Ovary (tissue), 9 donors: Measurements from ENCODE around the gene TLNRD1. TPM values are rescaled to one million over a fixed set of nuclear protein-coding genes. Genes with fewer than 3 reads are reported as not detected.

Source experiments
- DNase-seq, 5 donors: peaks; one replicate each; pipeline ENCODE4 v3.0.0-alpha.2; 2019 to 2020
- H3K27ac ChIP-seq, 2 donors: fragments of 200-600 bp; one replicate each; pipeline versions ENCODE4 v1.5.1 to v1.8.0; 2019 to 2022
- H3K27me3 ChIP-seq: fragments of 200-600 bp; one replicate; pipeline ENCODE4 v1.8.0; 2022
- H3K36me3 ChIP-seq: fragments of 200-600 bp; sonication (generic); one replicate; pipeline ENCODE4 v1.5.1; 2019
- H3K4me1 ChIP-seq: one replicate; pipeline ENCODE4 v1.8.1; 2013; ENCODE audit warnings: mild to moderate bottlenecking, moderate library complexity; ENCODE audit not compliant: insufficient read depth
- H3K4me3 ChIP-seq: fragments of 200-600 bp; sonication (generic); one replicate; pipeline ENCODE4 v1.5.1; 2017
- H3K9me3 ChIP-seq, 2 donors: fragments of 200-600 bp in 1 of 2; sonication (generic) in 1 of 2; one replicate each; pipeline versions ENCODE4 v1.5.1 to v1.8.1; 2013 to 2019; ENCODE audit warnings: mild to moderate bottlenecking in 1 of 2, moderate library complexity in 1 of 2
- EP300 ChIP-seq: sonication (generic); formaldehyde crosslinking; IDR thresholded peaks from one replicate; pipeline ENCODE4 v1.6.1; 2017; ENCODE audit warnings: antibody characterized with exemption
- POLR2A ChIP-seq: fragments of 450-650 bp; IDR thresholded peaks from one replicate; pipeline ENCODE4 v1.6.1; 2017; ENCODE audit warnings: antibody characterized with exemption, mild to moderate bottlenecking, moderate library complexity
- WGBS, 3 donors: extraction: QIAGEN DNeasy Blood & Tissue Kit in 1 of 3; methylation state at CpG; one replicate each; pipeline versions ENCODE4 v1.1.5 to v1.1.7; 2013 to 2017; 5-methylcytosine and 5-hydroxymethylcytosine counted together
- intact Hi-C, 4 donors: fragments of 100-400 bp; cut with DNase I; formaldehyde crosslinking; loops; one replicate each; pipeline versions ENCODE4 v1.11.0 to v1.15.1; 2022 to 2023
- polyA plus RNA-seq, 2 donors: library from polyadenylated mRNA; stranded (reverse); fragments of 200-250 nt in 1 of 2; fragments of 350-450 nt in 1 of 2; fragmentation: Illumina TruSeq in 1 of 2; extraction: RNeasy Lipid Tissue Mini Kit (QIAGEN cat#74804) in 1 of 2; gene quantifications; one replicate each; pipeline ENCODE4 v1.2.3, GENCODE V29; 2013 to 2014
- total RNA-seq, 7 donors: library from RNA; depleted of rRNA in 2 of 7; stranded (reverse); fragments of >200 nt in 2 of 7; fragmentation: NEBNext Ultra II Directional in 3 of 7; extraction: Animal tissue kit (Norgen Biotek cat#: 25700) in 3 of 7; gene quantifications; one replicate each; pipeline versions ENCODE4 v1.1.0 to v1.2.4, GENCODE V29; 2016 to 2023
- TF ChIP-seq, protein P1 (sequence below), 3 donors: fragments of 450-650 bp in 2 of 3; fragments of 200-600 bp in 1 of 3; IDR thresholded peaks; one replicate each; pipeline versions ENCODE4 v1.5.1 to v1.8.0; 2016 to 2022; ENCODE audit warnings: antibody characterized with exemption in 3 of 3, mild to moderate bottlenecking in 1 of 3
- donor health status: DM: no; HTN: no; CAD: no; lungs with moderate emphysema.
- donor health status: DM: no; HTN: no; CAD: no.
- donor health status: Bipolar disorder and iron deficiency.
- donor health status: DM: yes; HTN: yes; CAD: no.
- donor health status: DM: no; HTN: no; CAD: no.
- donor health status: DM: yes; HTN: yes; CAD: no.

The TLNRD1 gene
- total and polyA plus RNA-seq, 9 donors, result 4.2 to 15.2 (median 10.3) TPM

DNA sequence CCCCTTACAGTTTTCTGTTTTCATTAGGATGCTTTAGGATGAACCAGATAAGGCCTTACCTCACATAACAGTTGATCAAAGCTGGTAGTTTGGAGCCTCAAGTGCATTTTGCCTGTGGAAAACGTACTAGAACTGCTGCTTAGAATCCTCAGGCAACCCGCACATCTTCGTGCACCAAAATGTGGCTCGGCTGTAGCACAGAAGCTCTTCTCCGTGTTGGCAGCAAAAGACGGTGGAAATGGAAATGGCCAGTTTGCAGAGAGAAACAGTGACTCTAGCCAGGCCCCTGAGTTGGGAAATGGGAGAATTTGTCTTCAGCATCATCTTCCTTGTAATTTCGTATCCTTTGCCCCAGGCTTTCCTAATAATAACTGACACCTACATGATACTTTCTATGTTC lies 20.6 kb downstream of the TLNRD1 start:
- no peaks in the 10 kb centered on the region for H3K9me3 ChIP-seq
- H3K27ac ChIP-seq, result no peak overlapping the region
- H3K36me3 ChIP-seq, result no peaks in the 10 kb centered on the region
- WGBS, 3 donors, result 91 to 94% (median 93%) methylated on average over 7 of the region's 7 CpGs
- H3K4me3 ChIP-seq, result no peak overlapping the region
- no peak for DNase-seq
- no peaks in the 10 kb centered on the region for H3K4me1 ChIP-seq
- H3K27me3 ChIP-seq, result no peaks in the 10 kb centered on the region
- intact Hi-C loops, result no loop called here
- TF ChIP-seq, protein P1, sequence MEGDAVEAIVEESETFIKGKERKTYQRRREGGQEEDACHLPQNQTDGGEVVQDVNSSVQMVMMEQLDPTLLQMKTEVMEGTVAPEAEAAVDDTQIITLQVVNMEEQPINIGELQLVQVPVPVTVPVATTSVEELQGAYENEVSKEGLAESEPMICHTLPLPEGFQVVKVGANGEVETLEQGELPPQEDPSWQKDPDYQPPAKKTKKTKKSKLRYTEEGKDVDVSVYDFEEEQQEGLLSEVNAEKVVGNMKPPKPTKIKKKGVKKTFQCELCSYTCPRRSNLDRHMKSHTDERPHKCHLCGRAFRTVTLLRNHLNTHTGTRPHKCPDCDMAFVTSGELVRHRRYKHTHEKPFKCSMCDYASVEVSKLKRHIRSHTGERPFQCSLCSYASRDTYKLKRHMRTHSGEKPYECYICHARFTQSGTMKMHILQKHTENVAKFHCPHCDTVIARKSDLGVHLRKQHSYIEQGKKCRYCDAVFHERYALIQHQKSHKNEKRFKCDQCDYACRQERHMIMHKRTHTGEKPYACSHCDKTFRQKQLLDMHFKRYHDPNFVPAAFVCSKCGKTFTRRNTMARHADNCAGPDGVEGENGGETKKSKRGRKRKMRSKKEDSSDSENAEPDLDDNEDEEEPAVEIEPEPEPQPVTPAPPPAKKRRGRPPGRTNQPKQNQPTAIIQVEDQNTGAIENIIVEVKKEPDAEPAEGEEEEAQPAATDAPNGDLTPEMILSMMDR (IDR thresholded peaks at IDR 0.05), result no peak
- TF ChIP-seq EP300 (no peak), POLR2A (no peak)

DNA sequence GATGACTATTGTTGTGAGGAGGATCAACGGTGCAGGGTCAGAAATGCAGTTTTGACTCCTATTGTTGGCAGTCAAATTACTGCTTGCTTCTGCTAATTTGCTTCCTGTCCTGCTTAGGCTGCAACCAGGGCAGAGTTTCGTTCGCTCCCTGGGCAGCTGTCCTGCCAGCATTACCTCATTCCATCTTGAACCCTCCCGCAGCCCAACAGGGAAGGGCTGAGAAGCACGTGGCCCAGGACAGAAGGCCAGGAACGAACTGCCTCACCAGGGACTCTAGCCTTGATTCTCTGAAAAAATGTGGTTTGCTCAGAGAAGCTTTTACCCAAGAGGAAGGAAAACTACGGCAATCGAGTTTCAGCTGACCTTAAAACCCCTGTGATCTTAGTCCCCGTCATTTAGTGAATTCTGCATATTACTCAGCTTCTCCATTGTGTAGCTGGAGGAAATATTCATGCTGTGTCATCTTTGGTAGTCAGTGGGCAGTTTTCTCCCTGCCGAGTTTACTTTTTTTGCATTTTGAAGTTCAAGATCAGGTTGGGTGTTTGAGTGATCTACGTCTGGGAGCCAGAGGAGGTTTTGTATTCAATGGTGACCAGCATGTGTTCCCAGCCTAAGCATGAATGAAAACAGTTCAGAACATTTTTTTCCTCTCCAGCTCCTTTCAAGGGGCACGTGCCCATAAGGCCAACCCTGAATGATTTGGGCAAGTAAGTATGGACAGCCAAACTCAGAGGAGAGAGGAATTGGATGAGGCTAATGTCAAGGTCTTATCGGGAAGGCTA lies 23.0 kb downstream of the TLNRD1 start:
- Histone ChIP-seq H3K4me3 (no peak overlapping the region), H3K9me3 (no peaks in the 10 kb centered on the region), H3K27me3 (no peaks in the 10 kb centered on the region), H3K4me1 (no peaks in the 10 kb centered on the region), H3K27ac (no peak overlapping the region), H3K36me3 (no peaks in the 10 kb centered on the region)
- DNase-seq, result peak in 1 of 5 donors; percentile 31
- WGBS, 3 donors, result 62 to 74% (median 73%) methylated on average over 13 of the region's 13 CpGs
- TF ChIP-seq POLR2A (no peak), EP300 (no peak)
- TF ChIP-seq, protein P1 (IDR thresholded peaks at IDR 0.05), result no peak
- intact Hi-C loops, result no loop called here

DNA sequence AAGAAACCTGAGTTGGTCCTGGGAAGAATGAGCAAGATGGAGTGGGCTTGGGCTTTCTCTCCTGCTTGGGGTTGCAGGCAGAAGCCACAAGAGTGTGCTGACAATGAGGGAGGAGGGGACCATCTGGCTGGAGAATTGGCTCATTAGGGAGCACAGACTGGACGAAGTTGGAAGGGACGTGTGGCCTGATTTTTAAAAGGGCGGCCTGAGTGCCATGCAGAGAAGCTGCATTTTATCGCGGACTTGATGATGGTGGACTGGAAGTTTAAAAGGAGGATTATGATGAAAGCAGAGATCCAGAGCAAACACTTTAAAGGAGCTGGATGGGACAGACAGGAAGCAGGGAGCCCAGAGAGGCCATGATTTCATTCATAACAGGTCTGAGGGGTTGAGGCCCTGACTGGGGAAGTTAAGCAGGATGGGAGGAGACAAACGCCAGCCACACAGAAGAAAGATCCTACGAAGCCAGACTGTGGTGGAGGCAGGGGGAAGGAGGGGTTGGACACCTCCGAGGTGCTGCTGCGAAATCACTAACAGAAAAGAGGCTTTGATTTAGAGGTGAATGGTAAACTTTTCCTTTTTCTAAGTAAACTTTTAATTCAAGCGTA lies 23.6 kb downstream of the TLNRD1 start:
- Histone ChIP-seq H3K9me3 (no peaks in the 10 kb centered on the region), H3K4me3 (no peak overlapping the region), H3K27ac (no peak overlapping the region), H3K27me3 (no peaks in the 10 kb centered on the region), H3K4me1 (no peaks in the 10 kb centered on the region), H3K36me3 (no peaks in the 10 kb centered on the region)
- no peak for DNase-seq
- WGBS, 3 donors, result 78 to 83% (median 82%) methylated on average over 10 of the region's 10 CpGs
- TF ChIP-seq POLR2A (no peak), EP300 (no peak)
- TF ChIP-seq, protein P1 (IDR thresholded peaks at IDR 0.05), result no peak
- intact Hi-C loops, result no loop called here

DNA sequence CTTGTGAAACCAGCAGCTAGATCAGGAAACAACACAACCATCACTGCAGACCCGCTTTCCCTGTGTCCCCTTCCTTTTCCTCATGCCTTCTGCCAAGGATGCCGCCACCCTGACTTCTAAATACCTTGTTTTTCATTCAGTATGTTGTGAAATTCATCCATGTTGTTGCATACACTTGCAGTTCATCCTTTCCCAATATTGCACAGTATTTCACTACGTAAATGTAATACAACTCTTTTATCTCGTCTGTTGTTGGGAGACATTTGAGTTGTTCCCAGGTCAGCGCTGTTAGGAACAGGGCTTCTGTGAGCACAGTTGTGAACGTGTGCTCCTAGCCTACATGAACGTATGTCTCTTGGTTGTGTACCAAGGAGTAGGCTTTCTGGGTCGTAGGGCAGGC lies 24.2 kb downstream of the TLNRD1 start:
- DNase-seq, result no peak

More for the DNA sequence above, 24.2 kb downstream of the TLNRD1 start:
- H3K4me1 ChIP-seq, result no peaks in the 10 kb centered on the region
- H3K27me3 ChIP-seq, result no peaks in the 10 kb centered on the region
- no peak overlapping the region for H3K4me3 ChIP-seq
- WGBS, 3 donors, result 92 to 97% (median 93%) methylated on average over 8 of the region's 8 CpGs
- H3K27ac ChIP-seq, result no peak overlapping the region
- H3K36me3 ChIP-seq, result no peaks in the 10 kb centered on the region
- no peak for TF ChIP-seq EP300
- no peak for TF ChIP-seq POLR2A
- TF ChIP-seq, protein P1 (IDR thresholded peaks at IDR 0.05), result no peak
- no peaks in the 10 kb centered on the region for H3K9me3 ChIP-seq
- intact Hi-C loops, result no loop called here
